Right atrium auricular region (tissue), 2 donors: ENCODE measurements around the gene PDZD2. TPM values are rescaled to one million over a fixed set of nuclear protein-coding genes. Genes with fewer than 3 reads are reported as not detected.

Source experiments
- DNase-seq: peaks from one replicate; pipeline ENCODE4 v3.0.0-alpha.2; 2019; ENCODE audit warnings: low spot score
- H3K27ac ChIP-seq, 2 donors: fragments of 200-600 bp; sonication (generic); 1 replicate in 1 of 2; 2 replicates in 1 of 2; pipeline ENCODE4 v1.5.1; 2016 to 2019
- H3K27me3 ChIP-seq, 2 donors: fragments of 200-600 bp; sonication (generic); one replicate each; pipeline versions ENCODE4 v1.5.1 to v1.6.0; 2017 to 2019
- H3K36me3 ChIP-seq: fragments of 200-600 bp; sonication (generic); one replicate; pipeline ENCODE4 v1.5.1; 2016
- H3K4me1 ChIP-seq, 2 donors: fragments of 200-600 bp; sonication (generic); one replicate each; pipeline versions ENCODE4 v1.5.1 to v1.6.0; 2017 to 2019
- H3K4me3 ChIP-seq, 2 donors: fragments of 200-600 bp; sonication (generic); 1 replicate in 1 of 2; 2 replicates in 1 of 2; pipeline ENCODE4 v1.5.1; 2017 to 2019; ENCODE audit warnings: mild to moderate bottlenecking in 1 of 2, moderate library complexity in 1 of 2
- H3K9me3 ChIP-seq, 2 donors: fragments of 200-600 bp; sonication (generic); one replicate each; pipeline ENCODE4 v1.5.1; 2019
- total RNA-seq, 2 donors: library from RNA; depleted of rRNA; stranded (reverse); fragments of >200 nt; gene quantifications; one replicate each; pipeline ENCODE4 v1.1.0, GENCODE V29; 2016
- TF ChIP-seq, protein P1 (sequence below), 2 donors: fragments of 200-600 bp; sonication (generic); IDR thresholded peaks; one replicate each; pipeline ENCODE4 v1.5.1; 2019; ENCODE audit warnings: antibody characterized with exemption in 2 of 2

Gene PDZD2
- total RNA-seq, 2 donors from 2014 or later: 79.5 to 86.4 TPM

DNA sequence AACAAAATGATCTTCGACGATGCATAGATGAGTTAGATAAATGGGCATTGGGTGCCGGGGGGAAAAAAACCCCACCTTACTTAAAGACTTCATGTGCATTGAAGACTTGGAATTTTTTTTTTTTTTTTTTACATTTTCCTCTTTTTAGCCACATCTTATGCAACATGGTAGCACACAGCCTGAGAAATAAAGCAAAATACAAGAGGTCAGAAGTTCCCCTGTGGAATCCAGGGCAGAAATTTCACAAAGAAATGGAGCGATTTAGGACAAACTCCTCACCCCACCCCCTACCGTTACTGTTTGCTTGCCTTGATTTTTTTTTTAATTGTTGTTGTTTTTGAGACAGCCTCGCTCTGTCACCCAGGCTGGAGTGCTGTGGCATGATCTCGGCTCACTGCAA is 382.0 kb downstream of the PDZD2 start:
- no peaks in the 10 kb centered on the region for H3K36me3 ChIP-seq
- TF ChIP-seq, protein P1, sequence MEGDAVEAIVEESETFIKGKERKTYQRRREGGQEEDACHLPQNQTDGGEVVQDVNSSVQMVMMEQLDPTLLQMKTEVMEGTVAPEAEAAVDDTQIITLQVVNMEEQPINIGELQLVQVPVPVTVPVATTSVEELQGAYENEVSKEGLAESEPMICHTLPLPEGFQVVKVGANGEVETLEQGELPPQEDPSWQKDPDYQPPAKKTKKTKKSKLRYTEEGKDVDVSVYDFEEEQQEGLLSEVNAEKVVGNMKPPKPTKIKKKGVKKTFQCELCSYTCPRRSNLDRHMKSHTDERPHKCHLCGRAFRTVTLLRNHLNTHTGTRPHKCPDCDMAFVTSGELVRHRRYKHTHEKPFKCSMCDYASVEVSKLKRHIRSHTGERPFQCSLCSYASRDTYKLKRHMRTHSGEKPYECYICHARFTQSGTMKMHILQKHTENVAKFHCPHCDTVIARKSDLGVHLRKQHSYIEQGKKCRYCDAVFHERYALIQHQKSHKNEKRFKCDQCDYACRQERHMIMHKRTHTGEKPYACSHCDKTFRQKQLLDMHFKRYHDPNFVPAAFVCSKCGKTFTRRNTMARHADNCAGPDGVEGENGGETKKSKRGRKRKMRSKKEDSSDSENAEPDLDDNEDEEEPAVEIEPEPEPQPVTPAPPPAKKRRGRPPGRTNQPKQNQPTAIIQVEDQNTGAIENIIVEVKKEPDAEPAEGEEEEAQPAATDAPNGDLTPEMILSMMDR (IDR thresholded peaks at IDR 0.05): no peak
- no peak overlapping the region for H3K27ac ChIP-seq
- no peaks in the 10 kb centered on the region for H3K27me3 ChIP-seq
- no peak overlapping the region for H3K4me3 ChIP-seq
- no peaks in the 10 kb centered on the region for H3K9me3 ChIP-seq
- H3K4me1 ChIP-seq: peaks cover 0 to 28% of the 10 kb centered on the region in 2 donors
- DNase-seq: no peak

DNA sequence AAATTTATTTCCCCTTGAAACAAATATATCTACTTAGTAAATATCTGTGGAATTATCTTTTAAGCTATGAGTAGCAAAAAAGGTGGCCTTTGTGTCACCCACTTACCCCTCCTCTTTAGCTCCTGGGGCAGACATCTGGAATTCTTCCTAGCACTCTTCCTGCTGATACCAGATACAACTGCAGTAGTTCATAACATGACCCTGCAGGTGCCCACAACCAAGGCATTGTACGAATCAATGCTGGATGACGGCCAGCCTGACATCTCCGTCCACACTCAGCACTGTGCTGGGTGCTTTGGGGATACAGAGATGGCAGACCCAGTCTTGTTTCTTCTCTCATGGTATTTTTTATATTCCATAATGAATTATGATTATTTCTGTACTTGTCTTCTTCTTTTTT is 382.8 kb downstream of the PDZD2 start:
- TF ChIP-seq, protein P1 (IDR thresholded peaks at IDR 0.05): no peak
- Histone ChIP-seq H3K4me1 (peaks cover 0 to 31% of the 10 kb centered on the region in 2 donors), H3K9me3 (no peaks in the 10 kb centered on the region), H3K27ac (no peak overlapping the region), H3K36me3 (no peaks in the 10 kb centered on the region), H3K27me3 (no peaks in the 10 kb centered on the region), H3K4me3 (no peak overlapping the region)
- no peak for DNase-seq

- Histone ChIP-seq H3K27ac (no peak overlapping the region), H3K36me3 (no peaks in the 10 kb centered on the region), H3K4me3 (no peak overlapping the region), H3K4me1 (peaks cover 0 to 31% of the 10 kb centered on the region in 2 donors), H3K9me3 (no peaks in the 10 kb centered on the region), H3K27me3 (no peaks in the 10 kb centered on the region)
- TF ChIP-seq, protein P1 (IDR thresholded peaks at IDR 0.05): no peak
- DNase-seq: no peak
Observed at GRCh38 chr5:32022638-32023037, 383.7 kb downstream of the PDZD2 start.

DNA sequence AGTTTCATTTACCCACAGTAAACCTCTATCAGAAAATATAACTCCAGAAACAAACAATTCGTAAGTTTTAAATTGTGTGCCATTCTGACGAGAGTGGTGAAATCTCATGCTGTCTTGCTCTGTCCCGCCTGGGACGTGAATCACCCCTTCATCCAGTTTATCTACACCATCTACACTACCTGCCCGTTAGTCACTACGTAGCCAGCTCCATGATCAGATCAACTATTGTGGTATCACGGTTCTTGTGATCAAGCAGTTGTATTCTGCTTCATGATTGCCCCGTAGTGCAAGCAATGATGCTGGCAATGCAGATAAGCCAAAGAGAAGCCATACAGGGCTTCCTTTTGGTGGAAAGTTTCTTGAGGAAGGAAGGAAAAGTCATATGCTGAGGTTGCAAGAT is 384.9 kb downstream of the PDZD2 start:
- H3K4me1 ChIP-seq: peaks cover 0 to 30% of the 10 kb centered on the region in 2 donors
- DNase-seq: no peak

DNA sequence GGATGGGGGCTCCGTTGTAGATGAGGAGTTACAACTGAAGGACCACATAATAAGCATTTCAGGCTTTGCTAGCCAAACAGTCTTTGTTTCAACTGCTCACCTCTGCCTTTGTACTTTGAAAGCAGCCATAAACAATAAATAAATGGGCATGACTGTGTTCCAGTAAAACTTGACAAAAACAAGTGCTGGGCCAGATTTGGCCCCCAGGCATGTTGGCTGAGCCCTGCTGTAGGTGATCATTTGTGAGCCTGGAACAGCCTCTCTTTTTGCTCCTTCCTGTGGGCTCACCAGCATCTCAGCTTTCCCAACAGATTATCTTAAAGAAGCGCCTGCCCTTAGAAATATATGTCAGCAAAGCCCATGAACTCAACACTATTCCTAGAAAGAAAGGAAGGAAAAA is 385.8 kb downstream of the PDZD2 start:
- Histone ChIP-seq H3K27ac (no peak overlapping the region), H3K4me1 (peaks cover 0 to 36% of the 10 kb centered on the region in 2 donors), H3K27me3 (no peaks in the 10 kb centered on the region), H3K9me3 (no peaks in the 10 kb centered on the region), H3K4me3 (no peak overlapping the region), H3K36me3 (no peaks in the 10 kb centered on the region)
- DNase-seq: no peak
- TF ChIP-seq, protein P1 (IDR thresholded peaks at IDR 0.05): no peak

More for the DNA sequence above, 384.9 kb downstream of the PDZD2 start:
- TF ChIP-seq, protein P1 (IDR thresholded peaks at IDR 0.05): no peak
- H3K36me3 ChIP-seq: no peaks in the 10 kb centered on the region
- H3K4me3 ChIP-seq: no peak overlapping the region
- no peak overlapping the region for H3K27ac ChIP-seq
- H3K9me3 ChIP-seq: no peaks in the 10 kb centered on the region
- no peaks in the 10 kb centered on the region for H3K27me3 ChIP-seq

DNA sequence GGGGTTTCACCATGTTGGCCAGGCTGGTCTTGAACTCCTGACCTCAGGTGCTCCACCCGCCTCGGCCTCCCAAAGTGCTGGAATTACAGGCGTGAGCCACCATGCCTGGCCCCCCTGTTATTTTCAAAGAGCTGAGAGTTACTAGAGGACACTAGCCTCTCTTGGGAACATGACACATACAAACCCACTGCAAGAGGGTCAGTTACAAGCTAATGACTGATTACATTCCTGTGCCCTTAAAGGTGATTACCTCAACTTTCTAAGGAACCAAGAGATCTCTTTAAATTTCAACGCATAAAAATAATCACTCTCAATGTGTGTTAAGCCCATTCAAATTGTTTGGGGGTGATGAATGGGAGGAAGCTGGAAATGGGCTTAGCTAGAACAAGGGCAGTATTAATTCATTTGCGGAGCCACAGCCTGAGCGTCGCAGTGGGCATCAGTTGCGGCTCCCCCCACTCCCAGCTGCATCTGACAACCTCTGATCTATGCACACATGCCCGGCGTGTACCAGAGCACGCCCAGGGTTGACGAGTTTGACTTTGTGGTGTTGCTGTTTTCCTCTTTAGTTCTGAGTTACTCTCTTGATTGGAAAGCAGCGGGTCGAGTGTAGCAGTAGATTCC is 388.3 kb downstream of the PDZD2 start:
- Histone ChIP-seq H3K9me3 (no peaks in the 10 kb centered on the region), H3K27me3 (no peaks in the 10 kb centered on the region), H3K27ac (peak overlapping the region; percentile 65 to 85), H3K36me3 (no peaks in the 10 kb centered on the region), H3K4me3 (peak overlapping the region in 1 of 2 donors; percentile 12), H3K4me1 (peaks cover 0 to 60% of the 10 kb centered on the region in 2 donors)
- DNase-seq: no peak
- TF ChIP-seq, protein P1 (IDR thresholded peaks at IDR 0.05): no peak
